H9 (cell line): Measurements from ENCODE around the gene IPPK. TPM values are rescaled to one million over a fixed set of nuclear protein-coding genes. Genes with fewer than 3 reads are reported as not detected.

ENCODE experiments used
- DNase-seq: peaks from one replicate; pipeline ENCODE4 v3.0.0-alpha.2; 2017
- H2AFZ ChIP-seq: one replicate; pipeline ENCODE4 v1.6.1; 2013; ENCODE audit warnings: mild to moderate bottlenecking, low read length, control low read depth, moderate library complexity
- H2AK5ac ChIP-seq: 2 replicates; pipeline ENCODE4 v1.6.1; 2013; ENCODE audit warnings: low read length, control low read depth, mixed read lengths; ENCODE audit not compliant: insufficient read length
- H2BK120ac ChIP-seq: one replicate; pipeline ENCODE4 v1.6.1; 2013; ENCODE audit warnings: low read depth, mild to moderate bottlenecking, low read length, control low read depth, inconsistent platforms; ENCODE audit not compliant: poor library complexity, severe bottlenecking
- H2BK12ac ChIP-seq: 2 replicates; pipeline ENCODE4 v1.6.1; 2013; ENCODE audit warnings: low read length, control low read depth, mixed read lengths, low read depth; ENCODE audit not compliant: insufficient read length
- H2BK15ac ChIP-seq: 2 replicates; pipeline ENCODE4 v1.6.1; 2013; ENCODE audit warnings: low read depth, low read length, control low read depth
- H2BK20ac ChIP-seq: one replicate; pipeline ENCODE4 v1.6.1; 2013; ENCODE audit warnings: low read depth, mild to moderate bottlenecking, low read length, control low read depth, inconsistent platforms; ENCODE audit not compliant: poor library complexity, severe bottlenecking
- H2BK5ac ChIP-seq: 2 replicates; pipeline ENCODE4 v1.6.1; 2013; ENCODE audit warnings: low read length, control low read depth, mixed read lengths; ENCODE audit not compliant: insufficient read length
- H3K14ac ChIP-seq: 2 replicates; pipeline ENCODE4 v1.6.1; 2013; ENCODE audit warnings: low read length, control low read depth; ENCODE audit not compliant: insufficient read depth
- H3K18ac ChIP-seq: 2 replicates; pipeline ENCODE4 v1.6.1; 2013; ENCODE audit warnings: low read depth, mild to moderate bottlenecking, mixed read lengths, low read length, control low read depth; ENCODE audit not compliant: insufficient read length
- H3K23ac ChIP-seq: 2 replicates; pipeline ENCODE4 v1.6.1; 2013; ENCODE audit warnings: low read length, control low read depth, mixed read lengths, low read depth; ENCODE audit not compliant: insufficient read length
- H3K23me2 ChIP-seq: 2 replicates; pipeline ENCODE4 v1.6.1; 2013; ENCODE audit warnings: low read depth, mild to moderate bottlenecking, mixed read lengths, low read length, control low read depth; ENCODE audit not compliant: insufficient read length, poor library complexity, severe bottlenecking
- H3K27ac ChIP-seq: 2 replicates; pipeline ENCODE4 v1.5.1; 2013; ENCODE audit warnings: low read length, control low read depth, mixed read lengths, low read depth; ENCODE audit not compliant: insufficient read length
- H3K27me3 ChIP-seq: 2 replicates; pipeline ENCODE4 v1.6.1; 2013; ENCODE audit warnings: low read length, control low read depth, inconsistent platforms; ENCODE audit not compliant: insufficient read depth
- H3K4ac ChIP-seq: 2 replicates; pipeline ENCODE4 v1.6.1; 2013; ENCODE audit warnings: low read depth, mild to moderate bottlenecking, control low read depth, inconsistent platforms, low read length, moderate library complexity
- H3K4me1 ChIP-seq: 2 replicates; pipeline ENCODE4 v1.6.1; 2013; ENCODE audit warnings: low read length, control low read depth, inconsistent platforms; ENCODE audit not compliant: insufficient read depth
- H3K4me2 ChIP-seq: 2 replicates; pipeline ENCODE4 v1.6.1; 2013; ENCODE audit warnings: low read length, control low read depth, mixed read lengths; ENCODE audit not compliant: insufficient read length, insufficient read depth
- H3K56ac ChIP-seq: 2 replicates; pipeline ENCODE4 v1.6.1; 2013; ENCODE audit warnings: low read depth, mild to moderate bottlenecking, mixed read lengths, low read length, control low read depth; ENCODE audit not compliant: insufficient read length
- H3K79me1 ChIP-seq: 2 replicates; pipeline ENCODE4 v1.6.1; 2013; ENCODE audit warnings: low read depth, mild to moderate bottlenecking, moderate library complexity, low read length, control low read depth, inconsistent platforms; ENCODE audit not compliant: insufficient read depth, poor library complexity, severe bottlenecking
- H3K79me2 ChIP-seq: 2 replicates; pipeline ENCODE4 v1.6.1; 2013; ENCODE audit warnings: low read length, control low read depth, inconsistent platforms; ENCODE audit not compliant: insufficient read depth
- H3K9ac ChIP-seq: 2 replicates; pipeline ENCODE4 v1.6.1; 2013; ENCODE audit warnings: low read length, control low read depth, mixed read lengths; ENCODE audit not compliant: insufficient read length; ENCODE audit errors: extremely low read depth
- H3K9me3 ChIP-seq: one replicate; pipeline ENCODE4 v1.6.1; 2013; ENCODE audit warnings: low read depth, low read length, inconsistent platforms; ENCODE audit not compliant: control insufficient read depth
- H3T11ph ChIP-seq: one replicate; pipeline ENCODE4 v1.6.1; 2013; ENCODE audit warnings: mild to moderate bottlenecking, low read length, control low read depth, inconsistent platforms
- H4K20me1 ChIP-seq: one replicate; pipeline ENCODE4 v1.6.1; 2013; ENCODE audit not compliant: control insufficient read depth, insufficient read length, insufficient read depth
- H4K5ac ChIP-seq: 2 replicates; pipeline ENCODE4 v1.6.1; 2013; ENCODE audit warnings: low read depth, mild to moderate bottlenecking, mixed read lengths, low read length, control low read depth; ENCODE audit not compliant: insufficient read length
- H4K8ac ChIP-seq: replicated peaks from 2 replicates; pipeline ENCODE4 v1.6.1; 2013; ENCODE audit warnings: low read length, control low read depth, mixed read lengths, low read depth; ENCODE audit not compliant: insufficient read length
- H4K91ac ChIP-seq: 2 replicates; pipeline ENCODE4 v1.6.1; 2013; ENCODE audit warnings: low read depth, mild to moderate bottlenecking, moderate library complexity, mixed read lengths, low read length, control low read depth; ENCODE audit not compliant: insufficient read length
- H3K27ac Mint-ChIP-seq, 3 experiments: 2 replicates in 2 of 3; 3 replicates in 1 of 3; pipeline ENCODE4 v1.8.0; 2020 to 2021; ENCODE audit warnings: mixed read lengths in 3 of 3, mild to moderate bottlenecking in 1 of 3, moderate library complexity in 1 of 3
- H3K27me3 Mint-ChIP-seq: 2 replicates; pipeline ENCODE4 v1.8.0; 2021; ENCODE audit warnings: low read depth, mild to moderate bottlenecking, moderate library complexity, mixed read lengths
- H3K36me3 Mint-ChIP-seq, 3 experiments: 2 replicates in 2 of 3; 3 replicates in 1 of 3; pipeline ENCODE4 v1.8.0; 2020 to 2021; ENCODE audit warnings: low read depth in 3 of 3, mixed read lengths in 3 of 3; ENCODE audit not compliant: insufficient read depth in 1 of 3
- H3K4me1 Mint-ChIP-seq, 2 experiments: 2 replicates each; pipeline ENCODE4 v1.8.0; 2020; ENCODE audit warnings: mixed read lengths in 2 of 2
- H3K4me3 Mint-ChIP-seq, 2 experiments: 2 replicates in 1 of 2; 3 replicates in 1 of 2; pipeline ENCODE4 v1.8.0; 2020 to 2021; ENCODE audit warnings: mild to moderate bottlenecking in 2 of 2, mixed read lengths in 2 of 2, moderate library complexity in 1 of 2
- H3K9me3 Mint-ChIP-seq, 2 experiments: 2 replicates in 1 of 2; 3 replicates in 1 of 2; pipeline ENCODE4 v1.8.0; 2020; ENCODE audit warnings: mild to moderate bottlenecking in 2 of 2, mixed read lengths in 2 of 2, moderate library complexity in 1 of 2
- CTCF ChIP-seq: fragments of 200-600 bp; sonication (generic); conservative IDR thresholded peaks from 3 replicates; pipeline ENCODE4 v1.8.0; 2021; ENCODE audit warnings: antibody characterized with exemption, mild to moderate bottlenecking
- WGBS: extraction: QIAGEN DNeasy Blood & Tissue Kit; methylation state at CpG from one replicate; pipeline ENCODE4 v1.1.7; 2013; ENCODE audit warnings: missing lambda C conversion rate, low lambda C conversion rate, mixed read lengths; ENCODE audit not compliant: insufficient read length; ENCODE audit errors: extremely low coverage; 5-methylcytosine and 5-hydroxymethylcytosine counted together
- total RNA-seq: library from RNA; stranded (reverse); gene quantifications from 2 replicates; pipeline ENCODE4 v1.2.1, GENCODE V29; 2021

The IPPK gene
- total RNA-seq, 1 experiment from 2014 or later: 10.7 TPM

GRCh38 chr9:92714016-92714415 is 44.1 kb upstream of the IPPK start:
- Histone ChIP-seq H2AFZ (no peak overlapping the region), H4K8ac (no peak overlapping the region), H2BK5ac (no peak overlapping the region), H3K4me2 (no peak overlapping the region), H3K23ac (no peak overlapping the region), H3K9me3 (no peaks in the 10 kb centered on the region), H3K4ac (no peak overlapping the region), H3K9ac (no peak overlapping the region), H3K27ac (no peak overlapping the region), H2BK12ac (no peak overlapping the region), H2AK5ac (no peak overlapping the region), H3K79me2 (no peaks in the 10 kb centered on the region), H3K23me2 (no peaks in the 10 kb centered on the region), H3K18ac (no peak overlapping the region), H3K4me1 (no peaks in the 10 kb centered on the region), H2BK120ac (no peak overlapping the region), H2BK20ac (no peak overlapping the region), H3K79me1 (no peaks in the 10 kb centered on the region), H4K5ac (no peak overlapping the region), H4K91ac (no peak overlapping the region), H3K56ac (no peak overlapping the region), H3K27me3 (no peaks in the 10 kb centered on the region), H4K20me1 (no peaks in the 10 kb centered on the region), H3T11ph (no peak overlapping the region), H3K14ac (no peak overlapping the region), H2BK15ac (no peak overlapping the region)
- Mint-ChIP-seq H3K36me3 (peaks cover 17 to 69% (median 54%) of the 10 kb centered on the region in 3 experiments; a peak in 6 of 7 replicates), H3K27me3 (no peaks in the 10 kb centered on the region), H3K4me1 (no peaks in the 10 kb centered on the region), H3K27ac (no peak overlapping the region), H3K4me3 (no peak overlapping the region), H3K9me3 (no peaks in the 10 kb centered on the region)
- no peak for DNase-seq
- no CpG with 5 or more reads among the region's 3 CpGs for WGBS
- no peak for TF ChIP-seq CTCF
